IPS DF 6.9 (cell line): Measurements from ENCODE around the gene RNF2.
"Not testable (repeated sequence)": the region's sequence is repeated elsewhere in the genome, so short reads cannot be mapped to it uniquely, and the experiment has no call there.

Experiments used
- DNase-seq: peaks from one replicate; pipeline ENCODE4 v3.0.0-alpha.2; 2013; ENCODE audit warnings: low read depth, low spot score
- H3K27ac ChIP-seq: one replicate; pipeline ENCODE4 v1.5.1; 2013; ENCODE audit warnings: low read length, control low read depth
- H3K27me3 ChIP-seq: 2 replicates; pipeline ENCODE4 v1.6.1; 2013; ENCODE audit warnings: mild to moderate bottlenecking, low read length; ENCODE audit not compliant: control insufficient read depth, insufficient read depth
- H3K36me3 ChIP-seq: 2 replicates; pipeline ENCODE4 v1.6.1; 2013; ENCODE audit warnings: low read length; ENCODE audit not compliant: control insufficient read depth, insufficient read depth
- H3K4me1 ChIP-seq: 2 replicates; pipeline ENCODE4 v1.6.1; 2013; ENCODE audit warnings: low read length; ENCODE audit not compliant: control insufficient read depth, insufficient read depth
- H3K4me3 ChIP-seq: 2 replicates; pipeline ENCODE4 v1.5.1; 2013; ENCODE audit warnings: mild to moderate bottlenecking, low read length
- H3K9me3 ChIP-seq: 2 replicates; pipeline ENCODE4 v1.6.1; 2013; ENCODE audit warnings: low read length, inconsistent platforms; ENCODE audit not compliant: control insufficient read depth, insufficient read depth
- WGBS: extraction: QIAGEN DNeasy Blood & Tissue Kit; methylation state at CpG from one replicate; pipeline ENCODE4 v1.1.7; 2013; ENCODE audit warnings: mixed read lengths, missing lambda C conversion rate; ENCODE audit not compliant: insufficient read length, insufficient coverage; 5-methylcytosine and 5-hydroxymethylcytosine counted together

Gene RNF2

GRCh38 chr1:185044981-185045813, at the start of gene RNF2:
Gene RNF2 (plus strand): TSS chr1:185045558. CDS start chr1:185087554, 41,996 bp downstream.
- peak; percentile 37 for DNase-seq
- H3K36me3 ChIP-seq: no peaks in the 10 kb centered on the region
- no CpG with 5 or more reads among the region's 89 CpGs for WGBS
- H3K4me3 ChIP-seq: peak within 1 kb of the TSS; percentile 78
- H3K9me3 ChIP-seq: no peaks in the 10 kb centered on the region
- H3K4me1 ChIP-seq: no peaks in the 10 kb centered on the region; the same call in 1 of the 2 replicates
- peaks cover 4% of the 10 kb centered on the region; the same call in 1 of the 2 replicates for H3K27me3 ChIP-seq
- H3K27ac ChIP-seq: no peak within 1 kb of the TSS

GRCh38 chr1:184999974-185000373, 45.4 kb upstream of the RNF2 start:
- not testable (repeated sequence) for H3K27me3 ChIP-seq, H3K9me3 ChIP-seq, H3K4me3 ChIP-seq, DNase-seq, H3K27ac ChIP-seq, H3K36me3 ChIP-seq, H3K4me1 ChIP-seq
- WGBS: no CpG with 5 or more reads among the region's 6 CpGs

- not testable (repeated sequence) for H3K9me3 ChIP-seq, DNase-seq, H3K27ac ChIP-seq, H3K27me3 ChIP-seq, H3K4me1 ChIP-seq, H3K36me3 ChIP-seq, H3K4me3 ChIP-seq
- no CpG with 5 or more reads among the region's 26 CpGs for WGBS
Observed at GRCh38 chr1:185001312-185001880, 44.0 kb upstream of the RNF2 start.

- Histone ChIP-seq H3K27ac (no peak overlapping the region), H3K4me3 (no peak overlapping the region), H3K9me3 (no peaks in the 10 kb centered on the region), H3K36me3 (no peaks in the 10 kb centered on the region), H3K4me1 (no peaks in the 10 kb centered on the region), H3K27me3 (no peaks in the 10 kb centered on the region)
- DNase-seq: no peak
Observed at GRCh38 chr1:185008838-185009237, 36.5 kb upstream of the RNF2 start.

- no peak overlapping the region for H3K4me3 ChIP-seq
- DNase-seq: no peak
- H3K27me3 ChIP-seq: no peaks in the 10 kb centered on the region
Observed at GRCh38 chr1:185010361-185010760, 35.0 kb upstream of the RNF2 start.

GRCh38 chr1:185014941-185015340, 30.4 kb upstream of the RNF2 start:
- DNase-seq: no peak
- H3K27me3 ChIP-seq: no peaks in the 10 kb centered on the region
- no CpG with 5 or more reads among the region's 3 CpGs for WGBS

More at GRCh38 chr1:185010361-185010760, 35.0 kb upstream of the RNF2 start:
- H3K9me3 ChIP-seq: no peaks in the 10 kb centered on the region
- H3K27ac ChIP-seq: no peak overlapping the region
- no peaks in the 10 kb centered on the region for H3K36me3 ChIP-seq
- no peaks in the 10 kb centered on the region for H3K4me1 ChIP-seq

GRCh38 chr1:185015631-185016030, 29.7 kb upstream of the RNF2 start:
- no peak for DNase-seq

More at GRCh38 chr1:185014941-185015340, 30.4 kb upstream of the RNF2 start:
- H3K27ac ChIP-seq: no peak overlapping the region
- H3K4me3 ChIP-seq: no peak overlapping the region
- no peaks in the 10 kb centered on the region for H3K9me3 ChIP-seq
- H3K36me3 ChIP-seq: no peaks in the 10 kb centered on the region
- no peaks in the 10 kb centered on the region for H3K4me1 ChIP-seq

GRCh38 chr1:185016880-185017279, 28.5 kb upstream of the RNF2 start:
- Histone ChIP-seq H3K27me3 (no peaks in the 10 kb centered on the region), H3K36me3 (no peaks in the 10 kb centered on the region), H3K4me1 (no peaks in the 10 kb centered on the region), H3K4me3 (no peak overlapping the region), H3K27ac (no peak overlapping the region), H3K9me3 (no peaks in the 10 kb centered on the region)
- no CpG with 5 or more reads among the region's 2 CpGs for WGBS
- DNase-seq: no peak

More at GRCh38 chr1:185015631-185016030, 29.7 kb upstream of the RNF2 start:
- H3K27me3 ChIP-seq: no peaks in the 10 kb centered on the region
- H3K4me3 ChIP-seq: no peak overlapping the region
- H3K9me3 ChIP-seq: no peaks in the 10 kb centered on the region
- no peaks in the 10 kb centered on the region for H3K4me1 ChIP-seq
- H3K36me3 ChIP-seq: no peaks in the 10 kb centered on the region
- no peak overlapping the region for H3K27ac ChIP-seq
- WGBS: no CpG with 5 or more reads among the region's 3 CpGs

GRCh38 chr1:185017338-185017737, 28.0 kb upstream of the RNF2 start:
- no peaks in the 10 kb centered on the region for H3K36me3 ChIP-seq
- DNase-seq: no peak
- H3K9me3 ChIP-seq: no peaks in the 10 kb centered on the region
- no CpG with 5 or more reads among the region's 2 CpGs for WGBS
- H3K27ac ChIP-seq: no peak overlapping the region
- H3K27me3 ChIP-seq: no peaks in the 10 kb centered on the region
- no peak overlapping the region for H3K4me3 ChIP-seq
- H3K4me1 ChIP-seq: no peaks in the 10 kb centered on the region

GRCh38 chr1:185017966-185018365, 27.4 kb upstream of the RNF2 start:
- no peak for DNase-seq
- WGBS: no CpG with 5 or more reads among the region's 3 CpGs
- no peaks in the 10 kb centered on the region for H3K4me1 ChIP-seq
- no peaks in the 10 kb centered on the region for H3K36me3 ChIP-seq
- no peaks in the 10 kb centered on the region for H3K9me3 ChIP-seq
- H3K27ac ChIP-seq: no peak overlapping the region
- no peak overlapping the region for H3K4me3 ChIP-seq
- H3K27me3 ChIP-seq: no peaks in the 10 kb centered on the region
